Vagina (tissue), 2 donors: ENCODE data around the gene IP6K2. TPM values are rescaled to one million over a fixed set of nuclear protein-coding genes. Genes with fewer than 3 reads are reported as not detected.
A peak's percentile ranks its signal among the peaks of the same experiment; 100 is the strongest.

ENCODE experiments used
- DNase-seq, 2 donors: peaks; one replicate each; pipeline ENCODE4 v3.0.0-alpha.2; 2017; ENCODE audit errors: extremely low spot score in 2 of 2
- H3K27ac ChIP-seq: fragments of 200-600 bp; sonication (generic); one replicate; pipeline ENCODE4 v1.5.1; 2019
- H3K27me3 ChIP-seq: fragments of 200-600 bp; sonication (generic); one replicate; pipeline ENCODE4 v1.5.1; 2019
- H3K36me3 ChIP-seq, 2 donors: fragments of 200-600 bp; sonication (generic); one replicate each; pipeline ENCODE4 v1.5.1; 2017 to 2019
- H3K4me1 ChIP-seq: fragments of 200-600 bp; sonication (generic); one replicate; pipeline ENCODE4 v1.5.1; 2019
- H3K4me3 ChIP-seq, 2 donors: fragments of 200-600 bp; sonication (generic); 1 replicate in 1 of 2; 2 replicates in 1 of 2; pipeline ENCODE4 v1.5.1; 2016 to 2019
- H3K9me3 ChIP-seq: fragments of 200-600 bp; sonication (generic); one replicate; pipeline ENCODE4 v1.5.1; 2019
- CTCF ChIP-seq, 3 experiments: fragments of 450-650 bp in 2 of 3; fragments of 200-600 bp in 1 of 3; sonication (generic) in 1 of 3; IDR thresholded peaks; one replicate each; pipeline ENCODE4 v1.5.1; 2017 to 2019; ENCODE audit warnings: antibody characterized with exemption in 3 of 3, mild to moderate bottlenecking in 2 of 3, moderate library complexity in 2 of 3
- POLR2A ChIP-seq, 2 donors: fragments of 450-650 bp; IDR thresholded peaks; one replicate each; pipeline ENCODE4 v1.6.1; 2017; ENCODE audit warnings: antibody characterized with exemption in 2 of 2, mild to moderate bottlenecking in 2 of 2, moderate library complexity in 2 of 2
- POLR2AphosphoS5 ChIP-seq, 2 donors: sonication (generic); formaldehyde crosslinking; IDR thresholded peaks; one replicate each; pipeline ENCODE4 v1.9.0; 2017; ENCODE audit warnings: antibody characterized with exemption in 2 of 2, mild to moderate bottlenecking in 2 of 2, low read depth in 1 of 2; ENCODE audit not compliant: insufficient read depth in 1 of 2
- intact Hi-C: fragments of 100-400 bp; cut with DNase I; formaldehyde crosslinking; loops from one replicate; pipeline ENCODE4 v1.15.1; 2023
- total RNA-seq: library from RNA; depleted of rRNA; stranded (reverse); fragments of >200 nt; gene quantifications from one replicate; pipeline ENCODE4 v1.2.3, GENCODE V29; 2016

IP6K2 gene
- total RNA-seq, 1 donor from 2014 or later, result 119 TPM

- H3K4me1 ChIP-seq, result peaks cover 59% of the 10 kb centered on the region
- H3K36me3 ChIP-seq, result peaks cover 3 to 28% of the 10 kb centered on the region in 2 donors
- intact Hi-C loops, result no loop called here
- H3K27ac ChIP-seq, result peak overlapping the region; percentile 82
- no peak for DNase-seq
- no peaks in the 10 kb centered on the region for H3K27me3 ChIP-seq
- no peak overlapping the region for H3K4me3 ChIP-seq
- TF ChIP-seq POLR2A (IDR thresholded peaks at IDR 0.05) (no peak), POLR2AphosphoS5 (IDR thresholded peaks at IDR 0.05; ENCODE audit: insufficient read depth in 1 of 2, low read depth in 1 of 2) (no peak), CTCF (IDR thresholded peaks at IDR 0.05) (no peak)
- no peaks in the 10 kb centered on the region for H3K9me3 ChIP-seq
Observed at GRCh38 chr3:48696601-48697000, 20.4 kb downstream of the IP6K2 start.

GRCh38 chr3:48696156-48696555 lies 20.9 kb downstream of the IP6K2 start:
- H3K36me3 ChIP-seq, result peaks cover 3 to 31% of the 10 kb centered on the region in 2 donors
- intact Hi-C loops, result no loop called here
- peak overlapping the region in 1 of 2 donors; percentile 49 for H3K4me3 ChIP-seq
- H3K27me3 ChIP-seq, result no peaks in the 10 kb centered on the region
- H3K27ac ChIP-seq, result peak overlapping the region; percentile 82
- TF ChIP-seq POLR2AphosphoS5 (IDR thresholded peaks at IDR 0.05; ENCODE audit: insufficient read depth in 1 of 2, low read depth in 1 of 2), result no peak
- no peak for TF ChIP-seq CTCF (IDR thresholded peaks at IDR 0.05)
- TF ChIP-seq POLR2A (IDR thresholded peaks at IDR 0.05), result no peak
- H3K9me3 ChIP-seq, result no peaks in the 10 kb centered on the region
- DNase-seq, result no peak
- peaks cover 57% of the 10 kb centered on the region for H3K4me1 ChIP-seq

GRCh38 chr3:48695393-48695753 lies 21.6 kb downstream of the IP6K2 start:
- Histone ChIP-seq H3K4me1 (peaks cover 50% of the 10 kb centered on the region), H3K9me3 (no peaks in the 10 kb centered on the region), H3K4me3 (peak overlapping the region; percentile 49 to 67), H3K27me3 (no peaks in the 10 kb centered on the region), H3K27ac (peak overlapping the region; percentile 82), H3K36me3 (peaks cover 3 to 38% of the 10 kb centered on the region in 2 donors)
- DNase-seq, result no peak
- intact Hi-C loops, result no loop called here
- TF ChIP-seq CTCF (IDR thresholded peaks at IDR 0.05) (no peak), POLR2A (IDR thresholded peaks at IDR 0.05) (no peak), POLR2AphosphoS5 (IDR thresholded peaks at IDR 0.05; ENCODE audit: insufficient read depth in 1 of 2, low read depth in 1 of 2) (peak in 1 of 2 donors; percentile 38)

GRCh38 chr3:48694610-48695392 lies 22.2 kb downstream of the IP6K2 start:
- TF ChIP-seq POLR2AphosphoS5 (IDR thresholded peaks at IDR 0.05; ENCODE audit: insufficient read depth in 1 of 2, low read depth in 1 of 2), result peak; percentile 55 to 74
- no peak for TF ChIP-seq CTCF (IDR thresholded peaks at IDR 0.05)
- H3K4me1 ChIP-seq, result peaks cover 47% of the 10 kb centered on the region
- H3K36me3 ChIP-seq, result peaks cover 3 to 43% of the 10 kb centered on the region in 2 donors
- H3K4me3 ChIP-seq, result peak overlapping the region; percentile 49 to 67
- no peak for DNase-seq
- H3K27ac ChIP-seq, result peak overlapping the region; percentile 82
- intact Hi-C loops, result no loop called here
- H3K9me3 ChIP-seq, result no peaks in the 10 kb centered on the region
- no peaks in the 10 kb centered on the region for H3K27me3 ChIP-seq

GRCh38 chr3:48693826-48694225 lies 23.2 kb downstream of the IP6K2 start:
- intact Hi-C loops, result no loop called here
- Histone ChIP-seq H3K9me3 (no peaks in the 10 kb centered on the region), H3K27me3 (no peaks in the 10 kb centered on the region), H3K4me1 (peaks cover 47% of the 10 kb centered on the region), H3K27ac (peak overlapping the region; percentile 82), H3K36me3 (peaks cover 3 to 52% of the 10 kb centered on the region in 2 donors), H3K4me3 (peak overlapping the region; percentile 49 to 67)
- no peak for DNase-seq
- TF ChIP-seq POLR2A (IDR thresholded peaks at IDR 0.05) (no peak), POLR2AphosphoS5 (IDR thresholded peaks at IDR 0.05; ENCODE audit: insufficient read depth in 1 of 2, low read depth in 1 of 2) (no peak), CTCF (IDR thresholded peaks at IDR 0.05) (no peak)
